HepG2 (cell line): ENCODE results near the gene PLCL2. TPM values are rescaled to one million over a fixed set of nuclear protein-coding genes. Genes with fewer than 3 reads are reported as not detected.

ENCODE experiments used
- ATAC-seq: fragments of 200-7000 bp; cut with Tn5 transposase; 3 replicates; pipeline ENCODE4 v1.9.1; 2020; ENCODE audit warnings: mild to moderate bottlenecking, moderate library complexity
- BruUV-seq: library from RNA; stranded (reverse); fragments of 400-500 nt; replicated peaks from 2 replicates; lab custom pipeline; 2021; lab: Mats Ljungman, UMichigan
- CTCF ChIA-PET: fragments of 300-600 bp; formaldehyde crosslinking; extraction: SDS; loops from one replicate; lab custom pipeline; 2021; ENCODE audit warnings: low total read pairs, inconsistent platforms, low intra/inter-chr PET ratio; lab: Yijun Ruan, JAX
- POLR2A ChIA-PET: fragments of 350-600 bp; sonication (Branson Sonifier 250); formaldehyde crosslinking; loops from one replicate; lab custom pipeline; 2020; ENCODE audit warnings: antibody characterized with exemption, inconsistent platforms; lab: Yijun Ruan, JAX
- DNase-seq: peaks from one replicate; pipeline ENCODE4 v3.0.0-alpha.2; 2015; ENCODE audit warnings: low spot score
- FAIRE-seq: peaks from 3 replicates; lab custom pipeline; 2011; peaks lifted over from hg19 to GRCh38; lab: Jason Lieb, UNC
- H2AFZ ChIP-seq: one replicate; pipeline ENCODE4 v1.6.1; 2011; ENCODE audit warnings: low read length, inconsistent platforms
- H3K27ac ChIP-seq: fragments of 300-600 bp; 3 replicates; pipeline ENCODE4 v1.8.0; 2011; ENCODE audit warnings: mixed run types, mild to moderate bottlenecking, mixed read lengths, low read length, inconsistent platforms; ENCODE audit not compliant: insufficient read depth; ENCODE audit errors: extremely low read length
- H3K27me3 ChIP-seq, 2 experiments: fragments of 200-600 bp in 1 of 2; 2 replicates in 1 of 2; 3 replicates in 1 of 2; pipeline versions ENCODE4 v1.6.0 to v1.8.0; 2011; ENCODE audit warnings: low read length in 2 of 2, mild to moderate bottlenecking in 2 of 2, moderate library complexity in 2 of 2, inconsistent platforms in 1 of 2; ENCODE audit not compliant: insufficient read depth in 2 of 2, control insufficient read depth in 1 of 2
- H3K36me3 ChIP-seq, 2 experiments: fragments of 200-600 bp in 1 of 2; replicated peaks in 1 of 2; 2 replicates in 1 of 2; 3 replicates in 1 of 2; pipeline versions ENCODE4 v1.5.1 to v1.8.0; 2011; ENCODE audit warnings: low read length in 2 of 2, inconsistent platforms in 1 of 2; ENCODE audit not compliant: insufficient read depth in 2 of 2, control insufficient read depth in 1 of 2
- H3K4me1 ChIP-seq: 2 replicates; pipeline ENCODE4 v1.5.1; 2012; ENCODE audit warnings: low read length, inconsistent platforms; ENCODE audit not compliant: insufficient read depth
- H3K4me2 ChIP-seq: 2 replicates; pipeline ENCODE4 v1.6.0; 2011; ENCODE audit warnings: low read depth, low read length, inconsistent platforms
- H3K4me3 ChIP-seq, 3 experiments: fragments of 200-600 bp in 1 of 3; sonication (generic), shearing (Covaris generic) in 1 of 3; replicated peaks in 1 of 3; 2 replicates each; pipeline ENCODE4 v1.5.1; 2011 to 2016; ENCODE audit warnings: low read length in 3 of 3, inconsistent platforms in 2 of 3, low read depth in 2 of 3, mild to moderate bottlenecking in 2 of 3, control low read depth in 1 of 3, mixed read lengths in 1 of 3; ENCODE audit not compliant: insufficient read depth in 1 of 3
- H3K79me2 ChIP-seq: one replicate; pipeline ENCODE4 v1.6.1; 2011; ENCODE audit warnings: low read length, inconsistent platforms; ENCODE audit not compliant: insufficient read depth
- H3K9ac ChIP-seq: 2 replicates; pipeline ENCODE4 v1.6.0; 2011; ENCODE audit warnings: mild to moderate bottlenecking, low read depth, low read length, inconsistent platforms; ENCODE audit not compliant: insufficient read depth
- H3K9me3 ChIP-seq: 2 replicates; pipeline ENCODE4 v1.5.1; 2012; ENCODE audit warnings: mild to moderate bottlenecking, low read length
- H4K20me1 ChIP-seq: 2 replicates; pipeline ENCODE4 v1.6.0; 2011; ENCODE audit warnings: inconsistent platforms, mild to moderate bottlenecking, low read length, moderate library complexity; ENCODE audit not compliant: insufficient read depth
- ATF6 ChIP-seq: sonication (generic); formaldehyde crosslinking; conservative IDR thresholded peaks from 2 replicates; pipeline ENCODE4 v1.4.0; 2020; ENCODE audit warnings: missing genetic modification reagents
- ATRX ChIP-seq: sonication (generic); formaldehyde crosslinking; IDR thresholded peaks from 2 replicates; pipeline ENCODE4 v1.4.0; 2020; ENCODE audit warnings: missing genetic modification reagents, borderline replicate concordance
- CBX2 ChIP-seq, 2 experiments: fragments of 200-600 bp in 1 of 2; sonication (generic); formaldehyde crosslinking in 1 of 2; IDR thresholded peaks; 2 replicates each; pipeline versions ENCODE4 v1.7.0 to v1.8.1; 2018 to 2022; ENCODE audit warnings: low read depth in 2 of 2, low read length in 1 of 2, mild to moderate bottlenecking in 1 of 2, missing genetic modification reagents in 1 of 2
- DMAP1 ChIP-seq: IDR thresholded peaks from 2 replicates; pipeline ENCODE4 v1.6.1; 2016
- ETV6 ChIP-seq: sonication (generic); formaldehyde crosslinking; conservative IDR thresholded peaks from 2 replicates; pipeline ENCODE4 v1.4.0; 2020; ENCODE audit warnings: missing genetic modification reagents
- EZH2 ChIP-seq: conservative IDR thresholded peaks from 2 replicates; pipeline ENCODE4 v1.6.1; 2012; ENCODE audit warnings: mild to moderate bottlenecking, low read depth, low read length, moderate library complexity
- FOXP1 ChIP-seq, 2 experiments: fragments of 450-650 bp in 1 of 2; IDR thresholded peaks; 2 replicates each; pipeline ENCODE4 v1.6.1; 2017 to 2018; ENCODE audit warnings: antibody characterized with exemption in 1 of 2
- HOXA5 ChIP-seq: sonication (generic); formaldehyde crosslinking; IDR thresholded peaks from 2 replicates; pipeline ENCODE4 v1.4.0; 2020; ENCODE audit warnings: missing genetic modification reagents
- MXD4 ChIP-seq: IDR thresholded peaks from 2 replicates; pipeline ENCODE4 v1.6.1; 2016; ENCODE audit warnings: mild to moderate bottlenecking, missing biosample characterization, missing genetic modification reagents
- NFE2L1 ChIP-seq: sonication (generic); formaldehyde crosslinking; IDR thresholded peaks from 2 replicates; pipeline ENCODE4 v1.4.0; 2020; ENCODE audit warnings: missing genetic modification reagents, mild to moderate bottlenecking, borderline replicate concordance
- RNF219 ChIP-seq: sonication (generic); formaldehyde crosslinking; IDR thresholded peaks from 2 replicates; pipeline ENCODE4 v1.5.0; 2020; ENCODE audit warnings: mild to moderate bottlenecking, missing genetic modification reagents
- ZBTB44 ChIP-seq: sonication (generic); formaldehyde crosslinking; IDR thresholded peaks from 2 replicates; pipeline ENCODE4 v1.4.0; 2020; ENCODE audit warnings: missing genetic modification reagents
- ZFAT ChIP-seq: sonication (generic); formaldehyde crosslinking; conservative IDR thresholded peaks from 2 replicates; pipeline ENCODE4 v1.8.1; 2023; ENCODE audit warnings: missing genetic modification reagents, inconsistent platforms
- ZFP37 ChIP-seq: sonication (generic); formaldehyde crosslinking; IDR thresholded peaks from 2 replicates; pipeline ENCODE4 v1.4.0; 2020; ENCODE audit warnings: missing genetic modification reagents, borderline replicate concordance
- ZKSCAN5 ChIP-seq: sonication (generic); formaldehyde crosslinking; IDR thresholded peaks from 2 replicates; pipeline ENCODE4 v1.5.1; 2020; ENCODE audit warnings: mild to moderate bottlenecking, missing genetic modification reagents
- ZNF687 ChIP-seq: sonication (generic); formaldehyde crosslinking; IDR thresholded peaks from 2 replicates; pipeline ENCODE4 v1.5.1; 2020; ENCODE audit warnings: mild to moderate bottlenecking, missing genetic modification reagents, moderate library complexity
- WGBS: methylation state at CpG from one replicate; pipeline ENCODE4 v1.1.6; 2017; ENCODE audit warnings: low lambda C conversion rate; 5-methylcytosine and 5-hydroxymethylcytosine counted together
- in situ Hi-C: cut with HindIII; loops from 2 replicates; pipeline ENCODE4 v1.10.0; 2017; ENCODE audit warnings: low pct_unique_long_range_greater_than_20kb; ENCODE audit not compliant: extremely low pct_ligation_motif_present
- intact Hi-C: fragments of 100-400 bp; cut with micrococcal nuclease; formaldehyde crosslinking; loops from one replicate; pipeline ENCODE4 v1.10.0; 2022; ENCODE audit not compliant: unreplicated experiment
- polyA plus RNA-seq, 8 experiments: library from polyadenylated mRNA; depleted of rRNA in 3 of 8; stranded (reverse) in 7 of 8; unstranded in 1 of 8; fragments of >200 nt; fragmentation: Illumina TruSeq in 4 of 8; extraction: Trizol in 4 of 8; gene quantifications; 2 replicates each; pipeline versions ENCODE4 v1.2.1 to v1.2.3, GENCODE V29; 2011 to 2016; ENCODE audit warnings: low read depth in 4 of 8, missing spikeins in 1 of 8, mixed read lengths in 1 of 8; ENCODE audit not compliant: insufficient read depth in 1 of 8
- total RNA-seq, 5 experiments: library from RNA; depleted of rRNA; stranded (reverse); fragments of >200 nt; fragmentation: Illumina TruSeq; extraction: Trizol; gene quantifications; 2 replicates each; pipeline ENCODE4 v1.2.3, GENCODE V29; 2016; ENCODE audit warnings: low read depth in 1 of 5

Gene PLCL2
- total and polyA plus RNA-seq, 2 of the 13 experiments (the other 11 are each of a cell fraction or from before 2014, with no cell fraction given): not detected

- DNase-seq: no peak
- no peaks in the 10 kb centered on the region for H3K9me3 ChIP-seq
- POLR2A ChIA-PET: no interaction called here
- BruUV-seq: no TSS peak
- no peak for ATAC-seq
- H3K4me2 ChIP-seq: no peak overlapping the region
- no peak overlapping the region for H3K27ac ChIP-seq
- no peak overlapping the region for H2AFZ ChIP-seq
- H3K79me2 ChIP-seq: no peaks in the 10 kb centered on the region
- FAIRE-seq: no peak
- TF ChIP-seq ZNF687 (CRISPR knock-in tag): no peak
- no peak for TF ChIP-seq ZKSCAN5 (CRISPR knock-in tag)
- no peak for TF ChIP-seq ATF6 (CRISPR knock-in tag)
- no peak for TF ChIP-seq MXD4
- TF ChIP-seq EZH2: no peak
- TF ChIP-seq FOXP1 (IDR thresholded peaks at IDR 0.05): no peak
- TF ChIP-seq FOXP1 (CRISPR knock-in tag; IDR thresholded peaks at IDR 0.05): no peak
- no peak for TF ChIP-seq DMAP1 (CRISPR knock-in tag)
- TF ChIP-seq NFE2L1 (CRISPR knock-in tag): no peak
- TF ChIP-seq ZFP37 (CRISPR knock-in tag): no peak
- no peak for TF ChIP-seq ATRX (CRISPR knock-in tag)
- TF ChIP-seq ZFAT (CRISPR knock-in tag): no peak
- no peak for TF ChIP-seq CBX2 (IDR thresholded peaks at IDR 0.05; ENCODE audit: low read depth, low read length)
- no peak for TF ChIP-seq CBX2 (CRISPR knock-in tag; IDR thresholded peaks at IDR 0.05; ENCODE audit: low read depth)
- no peak for TF ChIP-seq RNF219
- no peak for TF ChIP-seq ETV6 (CRISPR knock-in tag)
- no peak for TF ChIP-seq ZBTB44
- TF ChIP-seq HOXA5: no peak
- TF ChIP-seq, all 625 proteins: peak for 0
- intact Hi-C loops: no loop called here
- WGBS: 0% methylated on average over 2 of the region's 2 CpGs
- no peaks in the 10 kb centered on the region; a peak in 1 of 5 replicates for H3K27me3 ChIP-seq
- no peaks in the 10 kb centered on the region for H3K4me1 ChIP-seq
- H4K20me1 ChIP-seq: no peaks in the 10 kb centered on the region
- in situ Hi-C loops: loop anchor here (25.0 kb wide), 1 partner anchor 434 kb away; the partner anchor contains the start of gene DAZL
- H3K36me3 ChIP-seq: no peaks in the 10 kb centered on the region
- no peak overlapping the region for H3K9ac ChIP-seq
- CTCF ChIA-PET: no interaction called here
- H3K4me3 ChIP-seq: no peak overlapping the region
Observed at GRCh38 chr3:17046623-17047022, 161.9 kb downstream of the PLCL2 start.
